Ishikawa (cell line): ENCODE data around the gene ACAP2.

Source experiments
- CREB1 ChIP-seq: IDR thresholded peaks from 2 replicates; pipeline ENCODE4 v1.6.1; 2012; ENCODE audit warnings: low read depth
- EP300 ChIP-seq: IDR thresholded peaks from 2 replicates; pipeline ENCODE4 v1.6.1; 2012; ENCODE audit warnings: borderline replicate concordance
- FOXM1 ChIP-seq: IDR thresholded peaks from 2 replicates; pipeline ENCODE4 v1.6.1; 2012; ENCODE audit warnings: low read depth, borderline replicate concordance
- RAD21 ChIP-seq: IDR thresholded peaks from 2 replicates; pipeline ENCODE4 v1.6.1; 2012; ENCODE audit warnings: low read depth
- TCF12 ChIP-seq: IDR thresholded peaks from 2 replicates; pipeline ENCODE4 v1.6.1; 2012; ENCODE audit warnings: low read depth
- TEAD4 ChIP-seq: IDR thresholded peaks from 2 replicates; pipeline ENCODE4 v1.6.1; 2012
- YY1 ChIP-seq: IDR thresholded peaks from 2 replicates; pipeline ENCODE4 v1.6.1; 2012; ENCODE audit warnings: low read depth
- TF ChIP-seq, protein P1 (sequence below): IDR thresholded peaks from 2 replicates; pipeline ENCODE4 v1.6.1; 2012

DNA sequence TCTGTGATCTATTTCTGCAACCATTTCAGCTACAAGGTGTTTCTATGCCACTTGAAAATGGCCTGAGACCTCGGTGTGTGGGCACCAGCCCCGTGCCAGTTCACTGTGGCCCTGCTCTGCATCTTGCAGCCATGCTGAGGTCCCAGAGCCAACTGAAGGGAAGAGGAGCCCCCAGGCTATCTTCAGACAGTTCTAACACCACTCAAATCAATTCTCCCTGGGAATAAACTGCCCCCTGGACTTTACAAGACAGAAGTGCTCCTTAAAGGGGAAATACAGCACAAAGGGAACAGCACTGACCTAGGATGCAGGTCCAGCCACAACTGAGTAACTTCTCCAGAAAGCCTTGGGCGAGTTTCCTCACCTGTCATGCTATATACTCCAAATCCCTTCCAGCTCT, 175.7 kb downstream of the ACAP2 start:
- no peak for TF ChIP-seq TEAD4
- TF ChIP-seq, protein P1, sequence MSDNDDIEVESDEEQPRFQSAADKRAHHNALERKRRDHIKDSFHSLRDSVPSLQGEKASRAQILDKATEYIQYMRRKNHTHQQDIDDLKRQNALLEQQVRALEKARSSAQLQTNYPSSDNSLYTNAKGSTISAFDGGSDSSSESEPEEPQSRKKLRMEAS: no peak
- TF ChIP-seq TCF12: no peak
- TF ChIP-seq EP300: no peak
- TF ChIP-seq FOXM1: no peak
- TF ChIP-seq CREB1: no peak
- no peak for TF ChIP-seq RAD21
- TF ChIP-seq YY1: no peak
